ENCODE results near the gene PTPRN2.

Gene PTPRN2

DNA sequence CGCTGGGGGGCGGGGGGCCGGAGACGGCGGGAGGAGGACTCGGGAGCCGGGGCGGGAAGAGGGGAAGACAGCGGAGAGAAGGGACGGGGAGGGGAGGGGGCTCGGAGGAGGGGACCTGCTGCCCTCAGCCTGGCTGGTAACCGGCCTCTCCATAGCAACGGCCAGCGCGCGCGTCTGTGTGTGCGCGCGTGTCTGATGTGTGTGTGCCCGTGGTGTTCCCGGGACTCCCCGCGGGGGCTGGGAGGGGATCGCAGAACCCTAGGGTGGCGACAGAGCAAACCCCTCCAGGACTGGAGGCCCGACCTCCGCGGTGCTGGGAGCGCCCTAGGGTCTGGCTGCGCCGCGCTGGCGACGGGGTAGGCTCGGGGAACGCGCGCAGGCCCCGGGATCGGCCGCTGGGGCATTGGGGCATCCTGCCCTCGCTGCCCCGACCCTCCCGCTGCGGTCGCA, 894.5 kb downstream of the PTPRN2 start:
- in situ Hi-C loops (cut with MboI; ENCODE audit: low pct_unique_long_range_greater_than_20kb, low sequenced_read_pairs): no loop called here
- DNase-seq: no peak

DNA sequence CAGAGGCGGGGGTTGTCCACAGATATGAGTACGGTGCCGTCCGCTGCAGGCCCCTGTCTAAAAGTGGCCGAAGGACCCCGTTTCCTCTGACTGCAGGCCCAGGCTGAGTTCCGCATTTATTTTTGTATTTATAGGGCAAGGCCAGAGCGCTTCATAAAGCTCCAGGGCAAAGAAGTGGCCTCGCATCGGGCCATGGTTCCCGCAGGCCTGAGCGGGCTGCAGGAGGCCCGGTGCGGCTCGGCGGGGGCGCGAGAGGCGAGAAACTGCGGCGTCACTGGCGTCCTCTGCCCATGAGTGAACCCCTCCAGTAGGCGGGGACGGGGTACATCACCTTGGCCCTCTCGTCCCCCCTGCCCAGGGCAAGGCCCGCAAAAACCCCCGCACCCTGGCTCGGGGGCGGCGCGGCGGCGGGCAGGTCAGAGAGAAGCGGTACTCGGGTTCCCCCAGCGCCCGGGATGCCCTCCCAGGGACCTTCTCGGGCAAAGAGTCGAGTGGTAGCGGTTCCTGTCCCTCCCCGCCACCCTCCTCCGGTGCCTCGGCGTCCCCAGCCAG, 895.1 kb downstream of the PTPRN2 start:
- in situ Hi-C loops (cut with MboI; ENCODE audit: low pct_unique_long_range_greater_than_20kb, low sequenced_read_pairs): no loop called here
- no peak for DNase-seq

DNA sequence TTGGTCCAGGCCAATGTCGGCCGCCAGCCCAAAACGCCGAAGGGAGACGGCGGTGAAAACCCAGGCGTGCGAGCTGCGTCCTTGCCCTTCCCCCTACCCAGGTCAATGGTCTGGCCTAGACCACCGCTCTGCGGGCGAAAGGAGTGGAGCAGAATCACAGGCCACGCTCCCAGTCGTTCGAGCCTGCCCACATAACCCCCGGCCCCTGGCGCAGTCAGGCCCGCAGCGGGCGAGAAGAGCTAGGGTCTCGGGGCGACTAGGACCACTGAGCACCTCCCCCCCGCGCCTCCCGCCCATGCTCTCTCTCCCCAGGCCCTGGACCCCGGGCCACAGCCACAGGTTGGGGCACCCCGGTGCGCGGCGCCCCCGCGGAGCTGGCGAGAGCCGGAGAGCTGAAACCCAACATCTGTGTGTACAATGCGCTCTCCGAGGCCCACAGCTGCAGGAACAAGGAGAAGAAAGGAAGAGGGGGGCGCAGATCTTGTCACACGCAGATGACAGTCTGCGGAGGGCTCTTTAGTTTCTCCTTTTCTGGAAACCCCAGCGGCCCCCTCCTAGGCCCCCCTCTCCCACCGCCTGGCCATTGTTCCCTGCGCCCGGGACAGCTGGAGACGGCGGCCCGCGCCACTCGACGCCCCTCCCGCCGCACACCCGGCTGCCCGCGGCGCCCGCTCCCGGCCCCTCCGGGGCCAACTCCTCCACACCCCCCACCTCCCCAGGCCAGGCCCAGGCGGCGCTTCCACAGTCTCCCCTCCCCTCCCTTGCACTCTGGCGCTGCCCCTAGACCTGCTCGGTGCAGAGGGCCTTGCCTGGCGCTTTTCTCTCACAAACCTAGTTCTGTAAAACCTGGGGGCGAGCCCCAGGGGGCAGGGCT, 895.8 kb downstream of the PTPRN2 start:
- in situ Hi-C loops (cut with MboI; ENCODE audit: low pct_unique_long_range_greater_than_20kb, low sequenced_read_pairs): no loop called here

DNA sequence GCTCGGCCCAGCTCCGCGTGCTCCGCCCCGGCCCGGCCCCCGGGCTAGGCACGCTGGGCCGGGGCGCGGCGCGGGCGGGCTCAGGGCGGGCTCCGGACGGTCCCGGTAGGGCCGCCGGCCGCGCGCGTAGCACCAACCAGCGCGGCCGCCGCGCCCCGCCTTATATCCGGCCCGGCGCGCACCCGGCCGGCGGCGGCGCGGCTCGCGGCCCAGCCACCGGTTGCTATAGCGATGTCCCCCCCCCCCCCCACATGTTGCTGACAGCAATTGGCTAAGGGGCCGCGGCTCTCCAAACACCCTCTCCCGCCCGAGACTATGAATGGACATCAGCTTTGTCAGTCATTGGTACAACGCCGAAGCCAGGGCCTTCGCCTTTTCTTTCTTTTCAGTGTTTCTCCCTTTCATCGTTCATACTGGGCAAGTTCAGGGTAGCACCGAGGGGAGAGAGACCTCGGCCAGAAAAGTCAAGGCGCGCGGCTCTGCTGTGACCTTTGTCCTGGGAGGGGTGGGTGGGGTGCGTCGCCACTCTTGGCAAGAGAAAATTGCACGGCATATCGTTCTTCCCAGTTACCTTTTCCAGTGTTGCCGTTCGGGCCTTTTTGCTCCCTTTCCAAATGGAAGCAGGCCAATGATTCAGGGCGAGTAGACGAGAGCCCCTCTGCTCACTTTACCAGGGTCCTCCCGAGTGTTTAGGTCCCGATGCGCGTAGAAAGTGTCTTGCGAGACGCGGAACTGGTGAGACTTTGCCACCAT, 896.6 kb downstream of the PTPRN2 start:
- in situ Hi-C loops (cut with MboI; ENCODE audit: low pct_unique_long_range_greater_than_20kb, low sequenced_read_pairs): no loop called here
- no peak for DNase-seq

More for the DNA sequence above, 895.8 kb downstream of the PTPRN2 start:
- no peak for DNase-seq

DNA sequence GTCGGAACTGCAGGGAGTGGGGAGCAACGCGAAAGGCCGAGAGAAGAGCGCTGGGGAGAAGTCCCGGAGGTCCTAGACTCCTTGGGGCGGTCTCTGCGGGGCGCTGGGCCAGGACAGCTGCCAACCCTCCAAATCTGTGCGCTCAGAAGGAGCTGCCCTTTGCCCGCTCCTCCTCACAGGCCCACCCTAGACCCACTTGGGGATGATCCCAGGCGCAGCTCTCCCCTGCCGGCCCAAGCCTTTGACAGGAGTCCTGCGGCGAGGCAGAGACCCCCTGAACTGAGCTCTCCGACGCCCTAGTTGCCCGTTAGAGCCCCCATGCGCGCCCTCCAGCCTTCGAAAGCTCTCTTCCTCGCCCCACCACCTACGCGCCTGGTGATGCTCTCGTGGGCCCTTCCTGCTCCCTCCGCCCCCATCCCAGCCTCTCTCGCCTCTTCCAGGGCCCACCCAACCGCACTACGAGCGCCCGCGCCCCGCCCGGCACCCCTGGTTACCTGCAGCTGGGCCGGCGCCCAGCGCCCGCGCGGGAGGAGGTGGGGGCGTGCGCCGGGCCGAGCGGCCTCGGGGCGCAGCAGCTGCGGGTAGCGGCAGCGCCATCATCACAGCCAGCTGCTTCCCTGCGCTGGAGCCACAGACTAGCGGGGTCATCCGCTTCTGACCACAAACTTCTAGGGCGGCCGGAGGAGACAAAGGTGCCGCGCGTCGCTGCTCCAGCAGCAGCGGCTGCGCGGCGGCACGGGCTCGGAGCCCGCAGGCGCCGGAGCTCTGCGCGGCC, 897.4 kb downstream of the PTPRN2 start:
- no peak for DNase-seq
- in situ Hi-C loops (cut with MboI; ENCODE audit: low pct_unique_long_range_greater_than_20kb, low sequenced_read_pairs): no loop called here

DNA sequence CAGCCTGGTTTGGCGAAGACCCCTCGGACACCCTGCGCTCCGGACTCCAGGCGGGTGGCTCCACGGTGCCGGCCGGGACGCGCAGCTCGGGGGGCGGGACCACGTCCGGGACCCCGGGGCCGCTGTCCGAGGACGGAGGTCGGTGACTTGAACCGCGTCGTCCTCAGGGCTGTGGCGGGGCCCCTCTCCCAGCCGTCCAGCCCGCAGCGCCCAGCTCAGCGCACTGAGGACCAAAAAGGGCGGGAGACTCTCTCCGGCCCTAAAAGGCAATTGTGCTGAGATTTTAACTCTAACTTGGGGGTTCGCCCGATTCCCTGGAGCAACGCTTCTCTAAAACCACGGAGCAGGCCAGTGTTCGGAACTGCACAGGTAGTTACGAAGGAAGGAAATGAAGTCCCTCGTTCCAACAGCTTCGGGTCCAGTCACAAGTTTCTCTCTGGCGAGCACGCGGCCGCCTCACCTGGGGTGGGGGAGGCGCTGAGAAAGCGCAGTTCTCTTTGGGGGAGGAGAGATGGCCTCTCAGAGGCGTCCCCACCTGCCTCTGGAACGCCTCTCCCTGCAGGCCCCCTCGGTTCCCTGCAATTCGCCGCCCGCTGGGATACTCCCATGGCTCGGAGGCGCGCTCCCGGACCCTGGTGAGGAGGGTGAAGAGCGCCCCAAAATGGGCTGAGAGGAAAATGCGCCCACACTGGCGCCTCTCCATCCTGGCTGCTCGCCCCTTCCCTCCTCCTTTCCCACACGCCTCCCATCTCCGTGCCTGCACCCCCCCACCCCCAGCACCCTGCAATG, 898.2 kb downstream of the PTPRN2 start:
- in situ Hi-C loops (cut with MboI; ENCODE audit: low pct_unique_long_range_greater_than_20kb, low sequenced_read_pairs): no loop called here
- no peak for DNase-seq

DNA sequence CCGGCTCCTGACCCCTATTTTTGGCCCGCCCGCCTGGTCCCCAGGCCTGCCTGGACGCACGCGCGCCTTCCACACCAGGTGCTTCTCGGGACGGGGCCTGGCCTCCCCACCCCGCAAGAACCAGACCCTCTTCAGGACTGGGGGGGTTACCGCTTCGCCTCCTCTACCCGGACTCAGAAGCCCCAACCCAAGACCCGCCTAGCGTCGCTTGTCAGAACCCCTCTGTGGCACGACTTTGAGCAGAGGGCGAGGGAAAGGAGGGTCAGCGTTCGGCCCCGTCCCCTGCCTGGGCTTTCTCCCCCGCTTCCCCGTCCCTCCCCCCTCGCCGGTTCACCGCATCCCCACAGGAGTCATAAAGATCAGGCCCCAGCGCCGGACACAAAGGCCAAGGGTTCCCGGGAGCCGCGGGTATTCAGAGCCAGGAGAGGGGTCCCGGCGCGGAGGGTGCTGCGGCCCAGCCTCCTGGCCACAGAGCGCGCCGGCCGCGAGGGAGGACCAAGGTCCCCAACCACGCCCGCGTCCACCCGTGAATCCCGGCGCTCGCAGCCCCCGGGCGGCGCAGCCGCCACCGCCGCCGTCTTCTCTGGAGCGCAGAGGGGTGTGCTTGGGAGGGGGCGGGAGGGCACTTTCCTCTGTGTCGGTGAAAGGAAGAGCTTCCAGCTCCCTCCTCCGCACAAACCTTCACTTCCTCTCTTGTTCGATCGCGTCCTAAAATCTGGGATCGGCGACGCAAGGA, 898.9 kb downstream of the PTPRN2 start:
- DNase-seq: no peak
- in situ Hi-C loops (cut with MboI; ENCODE audit: low pct_unique_long_range_greater_than_20kb, low sequenced_read_pairs): no loop called here

DNA sequence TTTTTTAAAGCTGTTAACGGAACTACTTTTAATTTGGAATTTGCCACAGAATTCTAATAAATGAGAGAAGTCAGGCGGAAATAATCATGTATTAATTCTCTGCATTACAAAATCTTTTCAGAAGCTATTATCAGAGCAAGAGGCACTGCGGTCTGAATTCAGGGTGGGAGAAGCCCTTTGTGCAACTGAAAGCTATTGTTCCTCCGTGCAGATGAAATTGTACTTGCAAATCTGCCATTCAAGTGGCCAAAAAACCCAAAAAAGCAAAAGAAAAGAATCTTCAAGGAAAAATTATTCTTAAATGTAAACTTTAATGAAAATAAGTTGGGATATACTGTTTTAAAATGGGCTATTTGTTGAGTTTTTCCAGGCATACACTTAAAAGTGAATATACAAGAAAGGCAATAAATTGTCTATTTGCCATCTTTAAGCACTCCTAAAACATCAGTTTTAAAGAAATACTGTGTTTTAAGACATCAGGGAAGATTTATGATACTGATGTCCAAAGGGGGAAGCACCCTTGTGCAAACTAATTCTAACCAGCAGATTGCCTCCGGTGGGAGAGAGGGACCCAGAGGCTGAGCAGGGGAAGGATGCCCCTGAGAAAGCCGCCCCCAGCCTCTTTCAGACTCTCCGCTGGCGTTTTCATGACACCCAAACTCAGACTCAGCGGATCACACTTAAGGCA, 899.6 kb downstream of the PTPRN2 start:
- in situ Hi-C loops (cut with MboI; ENCODE audit: low pct_unique_long_range_greater_than_20kb, low sequenced_read_pairs): no loop called here
- no peak for DNase-seq

DNA sequence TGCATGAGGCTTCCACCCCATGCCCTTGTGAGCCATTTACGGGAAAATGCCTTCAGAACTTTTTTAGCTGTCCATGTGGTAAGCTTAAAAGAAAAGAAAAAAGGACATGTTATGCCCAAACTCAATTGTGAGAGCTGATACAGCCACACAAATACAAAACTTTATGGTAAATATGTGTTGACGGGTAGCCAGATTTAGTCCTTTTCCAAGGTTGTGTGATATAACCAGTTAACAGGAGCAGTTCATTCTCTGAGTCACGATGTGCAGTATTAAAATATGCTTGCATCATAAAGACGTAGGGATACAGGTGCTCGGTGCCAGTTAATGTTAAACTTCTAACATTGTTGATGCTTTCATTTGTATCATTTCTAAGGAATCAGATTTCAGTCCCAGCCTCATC, 900.5 kb downstream of the PTPRN2 start:
- DNase-seq: no peak
- in situ Hi-C loops (cut with MboI; ENCODE audit: low pct_unique_long_range_greater_than_20kb, low sequenced_read_pairs): no loop called here

DNA sequence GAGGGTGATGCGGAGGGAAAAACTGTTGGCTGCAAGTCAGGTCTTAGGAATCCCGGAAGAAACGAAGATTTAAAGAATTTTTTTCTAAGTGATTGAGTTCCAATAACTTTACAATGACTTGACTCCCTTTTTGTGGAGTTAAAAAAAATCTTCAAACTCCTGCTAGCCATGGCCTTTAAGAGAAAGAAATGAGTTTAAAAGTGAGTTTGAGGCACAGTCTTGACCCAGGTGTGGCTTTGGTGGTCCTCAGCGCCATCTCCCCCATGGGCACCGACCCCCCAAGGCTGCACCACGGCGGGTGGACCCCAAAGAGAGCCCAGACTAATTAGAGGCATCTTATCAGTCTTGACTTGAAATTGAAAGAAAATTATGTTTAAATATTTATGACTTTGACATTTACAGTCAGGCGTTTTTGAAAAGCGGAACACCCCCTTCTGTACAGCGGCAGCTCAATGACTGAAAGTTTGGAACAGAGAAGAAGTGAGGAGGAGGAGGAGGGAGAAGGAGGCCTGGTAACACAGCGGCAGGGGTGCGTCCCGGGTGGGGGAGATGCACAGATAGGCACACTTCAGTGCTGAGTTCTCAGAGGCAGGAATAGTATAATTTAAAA, 901.2 kb downstream of the PTPRN2 start:
- no peak for DNase-seq
- in situ Hi-C loops (cut with MboI; ENCODE audit: low pct_unique_long_range_greater_than_20kb, low sequenced_read_pairs): no loop called here

DNA sequence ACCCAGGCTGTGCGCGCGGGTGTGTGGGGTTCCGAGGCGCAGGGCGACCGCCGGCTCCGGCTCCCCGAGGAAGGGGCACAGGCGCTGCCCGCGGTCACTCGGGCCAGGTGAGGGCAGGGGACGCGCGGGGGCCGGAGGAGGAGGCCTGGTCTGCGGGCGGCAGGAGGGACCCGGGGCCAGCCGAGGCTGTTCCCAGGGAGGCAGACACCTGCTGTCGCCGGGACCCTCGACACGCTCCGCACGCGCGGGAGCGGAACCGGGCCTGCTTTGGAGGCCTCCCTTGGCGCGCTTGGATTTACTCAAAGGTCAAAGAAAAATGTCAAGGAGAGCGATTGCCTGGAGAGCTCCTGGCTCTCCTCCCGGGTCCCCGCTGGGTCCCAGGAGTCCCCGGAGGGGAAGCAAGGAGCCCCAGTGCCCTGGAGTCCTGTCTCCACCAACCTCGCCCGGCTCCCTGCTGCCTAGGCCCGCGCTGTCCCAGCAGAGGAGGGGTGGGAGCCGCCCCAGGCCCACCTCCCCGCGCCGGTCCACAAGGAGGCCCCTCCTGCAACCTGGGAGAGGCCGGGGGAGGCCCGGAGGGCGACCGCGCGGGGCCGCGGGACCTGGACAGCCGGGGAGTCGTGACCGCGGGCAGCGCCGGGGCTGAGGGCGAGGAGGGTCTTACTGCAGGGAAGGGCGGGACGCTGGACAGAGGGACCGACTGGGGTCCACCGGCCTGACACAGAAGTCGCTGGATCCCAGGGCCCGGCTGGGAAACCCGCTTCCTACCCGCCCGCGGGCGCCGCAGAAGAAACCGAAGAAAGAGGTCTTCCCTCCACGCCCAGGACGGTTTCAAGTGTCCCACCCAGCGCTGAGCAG, 902.0 kb downstream of the PTPRN2 start:
- in situ Hi-C loops (cut with MboI; ENCODE audit: low pct_unique_long_range_greater_than_20kb, low sequenced_read_pairs): no loop called here
- no peak for DNase-seq

DNA sequence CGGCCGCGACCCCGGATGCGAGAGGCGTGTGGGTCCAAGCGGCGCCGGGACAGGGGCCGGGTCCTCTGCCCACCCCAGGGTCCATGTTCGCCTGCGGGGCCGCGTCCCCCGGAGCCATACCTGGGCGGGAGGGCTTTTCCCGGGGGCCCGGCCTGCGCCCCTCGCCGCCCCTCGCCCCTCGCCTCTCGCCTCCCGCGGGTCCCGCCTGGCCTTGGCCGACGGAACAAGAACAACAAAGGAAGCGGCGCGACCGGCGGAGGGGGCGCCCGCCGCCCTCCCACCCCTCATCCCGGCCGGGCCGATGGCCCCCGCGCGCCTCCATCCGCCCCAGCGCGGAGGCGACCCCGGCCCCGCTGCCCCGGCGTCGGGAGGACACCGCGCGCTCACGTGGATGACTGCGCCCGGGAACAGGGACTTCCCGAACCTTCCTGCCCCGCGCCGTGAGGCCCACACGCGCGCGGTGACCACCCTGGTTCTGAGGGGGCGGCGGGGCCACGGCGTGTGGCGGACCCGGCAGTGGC, 902.7 kb downstream of the PTPRN2 start:
- no peak for DNase-seq
- in situ Hi-C loops (cut with MboI; ENCODE audit: low pct_unique_long_range_greater_than_20kb, low sequenced_read_pairs): no loop called here

DNA sequence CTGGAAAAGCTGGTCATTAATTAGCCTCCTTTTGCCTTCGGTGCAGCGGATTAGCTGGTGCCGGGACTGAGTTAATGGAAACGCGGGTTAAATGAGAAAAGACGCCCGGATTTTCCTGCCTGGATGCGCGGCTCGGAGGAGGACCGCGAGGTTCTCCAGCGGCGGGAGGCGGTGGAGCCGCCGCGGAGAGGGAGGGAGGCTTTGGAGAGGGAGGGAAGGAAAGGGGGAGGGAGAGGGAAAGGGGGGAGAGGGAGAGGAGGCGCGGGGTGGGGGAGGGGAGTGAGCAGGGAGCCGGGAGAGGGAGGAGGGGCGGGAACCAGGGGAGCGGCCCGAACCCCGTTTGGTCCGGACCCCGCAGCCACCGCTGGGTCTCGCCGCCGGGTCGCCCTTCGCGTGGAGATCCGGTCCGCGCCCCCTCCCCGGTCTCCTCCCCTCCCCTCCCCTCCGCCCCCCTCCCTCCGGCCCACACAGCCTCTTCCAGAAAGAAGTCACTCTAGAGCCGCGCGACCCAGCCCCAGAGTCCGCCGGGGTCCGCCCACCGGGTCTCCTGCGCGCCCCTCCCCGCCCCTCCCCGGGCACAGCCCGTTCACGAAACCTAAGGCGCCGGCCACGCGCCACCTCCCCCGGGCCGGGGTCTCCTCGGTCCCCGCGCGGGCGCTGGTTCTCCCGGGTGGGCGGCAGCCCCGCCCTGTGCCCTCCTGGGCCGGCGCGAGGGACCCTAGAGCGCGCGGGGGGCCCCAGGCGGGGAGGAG, 903.3 kb downstream of the PTPRN2 start:
- no peak for DNase-seq

DNA sequence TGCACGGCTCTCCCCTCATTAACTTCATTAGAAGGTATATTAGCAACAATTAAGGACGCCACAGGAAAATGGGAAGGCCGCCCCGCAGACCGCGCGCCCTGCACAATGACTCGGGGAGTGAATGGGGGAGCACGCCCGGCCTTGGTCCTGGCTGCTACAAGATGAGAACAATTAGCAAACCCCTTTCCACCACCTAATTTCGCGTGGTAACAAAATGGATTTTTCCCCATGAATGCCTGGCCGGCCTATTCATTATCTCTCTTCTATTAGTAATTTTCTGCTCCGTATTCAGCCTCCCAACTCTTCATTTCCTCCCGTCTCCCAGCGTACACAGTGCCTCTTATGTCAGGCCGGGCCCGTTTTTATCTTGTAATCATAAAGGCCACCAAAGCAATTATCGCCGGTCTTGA, 903.9 kb downstream of the PTPRN2 start:
- no peak for DNase-seq
- in situ Hi-C loops (cut with MboI; ENCODE audit: low pct_unique_long_range_greater_than_20kb, low sequenced_read_pairs): no loop called here

More for the DNA sequence above, 903.3 kb downstream of the PTPRN2 start:
- in situ Hi-C loops (cut with MboI; ENCODE audit: low pct_unique_long_range_greater_than_20kb, low sequenced_read_pairs): no loop called here

DNA sequence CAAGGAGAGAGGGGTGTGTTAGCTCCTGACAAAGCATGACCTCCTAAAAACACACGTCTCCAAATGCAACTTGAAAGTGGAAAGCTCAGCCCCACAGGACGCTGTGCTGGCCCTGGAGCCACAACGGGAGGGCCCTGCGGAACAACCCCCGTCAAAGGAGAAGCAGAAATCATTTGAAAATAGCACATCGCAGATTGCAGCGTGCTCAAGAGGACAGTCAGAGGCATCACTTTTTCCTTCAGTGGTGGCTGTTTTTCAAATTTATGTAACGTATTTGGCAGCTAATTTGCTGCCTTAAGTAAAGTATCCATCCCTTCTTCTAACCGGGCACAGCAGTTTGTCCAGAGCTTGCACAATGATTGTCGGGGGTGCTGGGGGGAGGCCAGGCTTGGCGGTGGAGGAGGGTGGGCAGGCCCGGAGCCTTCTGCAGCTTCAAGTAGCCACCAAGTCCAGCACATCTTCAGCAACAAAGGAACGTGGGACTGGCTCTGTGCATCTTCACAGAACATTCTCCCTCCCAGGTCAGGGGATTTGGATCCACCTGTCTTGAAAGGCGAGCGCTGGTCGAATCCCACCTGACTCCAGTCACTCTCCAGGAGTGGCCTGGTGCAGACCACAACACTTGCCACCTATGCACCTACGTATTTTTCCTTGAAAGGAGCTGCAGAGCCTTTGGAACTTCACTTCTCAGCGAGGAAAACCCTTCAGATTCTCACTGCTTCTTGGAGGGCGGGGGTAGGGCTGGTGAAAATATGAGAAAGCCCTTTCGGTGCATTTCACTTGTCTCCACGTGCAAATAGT, 904.5 kb downstream of the PTPRN2 start:
- no peak for DNase-seq
- in situ Hi-C loops (cut with MboI; ENCODE audit: low pct_unique_long_range_greater_than_20kb, low sequenced_read_pairs): no loop called here
